Smooth muscle cell (in vitro differentiated cells): ENCODE data around the gene CEACAM20. TPM values are rescaled to one million over a fixed set of nuclear protein-coding genes. Genes with fewer than 3 reads are reported as not detected.

ENCODE experiments used
- DNase-seq: peaks from one replicate; lab custom pipeline; 2025; ENCODE audit not compliant: unreplicated experiment; lab: John Stamatoyannopoulos, UW
- H2AFZ ChIP-seq: fragments of 200-600 bp; sonication (generic); 2 replicates; pipeline ENCODE4 v1.6.0; 2016; ENCODE audit warnings: antibody characterized with exemption, low read depth, mild to moderate bottlenecking
- H3F3A ChIP-seq: fragments of 200-600 bp; sonication (generic); 2 replicates; pipeline ENCODE4 v1.6.0; 2017; ENCODE audit warnings: antibody characterized with exemption, low read depth
- H3K27ac ChIP-seq: fragments of 200-600 bp; sonication (generic); 2 replicates; pipeline ENCODE4 v1.5.1; 2016; ENCODE audit warnings: low read depth, mild to moderate bottlenecking
- H3K27me3 ChIP-seq: fragments of 200-600 bp; sonication (generic); 2 replicates; pipeline ENCODE4 v1.6.1; 2016; ENCODE audit warnings: low read depth, mild to moderate bottlenecking
- H3K36me3 ChIP-seq: fragments of 200-600 bp; sonication (generic); 2 replicates; pipeline ENCODE4 v1.5.1; 2016; ENCODE audit warnings: low read depth
- H3K4me1 ChIP-seq: fragments of 200-600 bp; sonication (generic); 2 replicates; pipeline ENCODE4 v1.5.1; 2016; ENCODE audit warnings: low read depth
- H3K4me2 ChIP-seq: fragments of 200-600 bp; sonication (generic); 2 replicates; pipeline ENCODE4 v1.6.0; 2016; ENCODE audit warnings: mild to moderate bottlenecking
- H3K4me3 ChIP-seq: fragments of 200-600 bp; sonication (generic); 2 replicates; pipeline ENCODE4 v1.5.1; 2016; ENCODE audit warnings: mild to moderate bottlenecking
- H3K79me2 ChIP-seq: fragments of 200-600 bp; sonication (generic); 2 replicates; pipeline ENCODE4 v1.6.0; 2016; ENCODE audit warnings: low read depth, mild to moderate bottlenecking
- H3K9ac ChIP-seq: fragments of 200-600 bp; sonication (generic); 2 replicates; pipeline ENCODE4 v1.6.0; 2016; ENCODE audit warnings: low read depth
- H3K9me3 ChIP-seq: fragments of 200-600 bp; sonication (generic); replicated peaks from 2 replicates; pipeline ENCODE4 v1.5.1; 2016; ENCODE audit warnings: low read depth
- H4K20me1 ChIP-seq: fragments of 200-600 bp; sonication (generic); 2 replicates; pipeline ENCODE4 v1.6.0; 2016; ENCODE audit warnings: low read depth
- CTCF ChIP-seq: fragments of 200-600 bp; sonication (generic); IDR thresholded peaks from 2 replicates; pipeline ENCODE4 v1.5.1; 2017; ENCODE audit warnings: borderline replicate concordance, mild to moderate bottlenecking, antibody characterized with exemption; ENCODE audit not compliant: insufficient read depth, poor library complexity, severe bottlenecking
- WGBS: methylation state at CpG from one replicate; pipeline ENCODE4 v1.1.7; 2016; ENCODE audit warnings: low lambda C conversion rate; 5-methylcytosine and 5-hydroxymethylcytosine counted together
- polyA plus RNA-seq: library from polyadenylated mRNA; unstranded; fragments of >200 nt; fragmentation: Nextera tagmentation; extraction: Ambion mirVana; gene quantifications from 2 replicates; pipeline ENCODE4 v1.2.1, GENCODE V29; 2016
- total RNA-seq: library from RNA; depleted of rRNA; stranded (reverse); fragments of >200 nt; gene quantifications from 2 replicates; pipeline ENCODE4 v1.2.3, GENCODE V29; 2014

CEACAM20 gene
- total and polyA plus RNA-seq, 2 experiments from 2014 or later = not detected

- no peaks in the 10 kb centered on the region for H3K27me3 ChIP-seq
- H3K4me3 ChIP-seq = no peak overlapping the region
- no peaks in the 10 kb centered on the region for H3K79me2 ChIP-seq
- H3K27ac ChIP-seq = no peak overlapping the region
- 66% methylated on average over 11 of the region's 11 CpGs for WGBS
- H3F3A ChIP-seq = no peaks in the 10 kb centered on the region
- TF ChIP-seq CTCF = no peak
- no peak for DNase-seq
- no peaks in the 10 kb centered on the region for H3K4me1 ChIP-seq
- H3K4me2 ChIP-seq = no peak overlapping the region
- no peaks in the 10 kb centered on the region for H3K9me3 ChIP-seq
- H3K36me3 ChIP-seq = no peaks in the 10 kb centered on the region
- H3K9ac ChIP-seq = no peak overlapping the region
- no peak overlapping the region for H2AFZ ChIP-seq
- H4K20me1 ChIP-seq = no peaks in the 10 kb centered on the region
These were observed 45.7 kb upstream of the CEACAM20 start for GRCh38 chr19:44575116-44575700.

GRCh38 chr19:44574186-44574950 lies 44.9 kb upstream of the CEACAM20 start:
- TF ChIP-seq CTCF = no peak
- Histone ChIP-seq H3F3A (no peaks in the 10 kb centered on the region), H3K4me1 (no peaks in the 10 kb centered on the region), H4K20me1 (no peaks in the 10 kb centered on the region), H3K27me3 (no peaks in the 10 kb centered on the region), H3K9me3 (no peaks in the 10 kb centered on the region), H3K36me3 (no peaks in the 10 kb centered on the region), H3K4me3 (no peak overlapping the region), H3K79me2 (no peaks in the 10 kb centered on the region), H3K27ac (no peak overlapping the region), H3K4me2 (no peak overlapping the region), H3K9ac (no peak overlapping the region), H2AFZ (no peak overlapping the region)
- DNase-seq = no peak
- 86% methylated on average over 8 of the region's 8 CpGs for WGBS

GRCh38 chr19:44573627-44574026 lies 44.2 kb upstream of the CEACAM20 start:
- whole genome bisulfite sequencing = 45% methylated on average over 4 of the region's 4 CpGs

More at GRCh38 chr19:44573627-44574026, 44.2 kb upstream of the CEACAM20 start:
- Histone ChIP-seq H3K4me3 (no peak overlapping the region), H3F3A (no peaks in the 10 kb centered on the region), H3K4me2 (no peak overlapping the region), H2AFZ (peak overlapping the region; percentile 43), H4K20me1 (no peaks in the 10 kb centered on the region), H3K27ac (no peak overlapping the region), H3K79me2 (no peaks in the 10 kb centered on the region), H3K36me3 (no peaks in the 10 kb centered on the region), H3K4me1 (no peaks in the 10 kb centered on the region), H3K27me3 (no peaks in the 10 kb centered on the region), H3K9me3 (no peaks in the 10 kb centered on the region), H3K9ac (no peak overlapping the region)
- no peak for TF ChIP-seq CTCF
- no peak for DNase-seq
